ENCODE data around the gene ATP6AP1.
A peak's percentile ranks its signal among the peaks of the same experiment; 100 is the strongest.
"Not testable (repeated sequence)": the region's sequence is repeated elsewhere in the genome, so short reads cannot be mapped to it uniquely, and the experiment has no call there.

ATP6AP1 gene

DNA sequence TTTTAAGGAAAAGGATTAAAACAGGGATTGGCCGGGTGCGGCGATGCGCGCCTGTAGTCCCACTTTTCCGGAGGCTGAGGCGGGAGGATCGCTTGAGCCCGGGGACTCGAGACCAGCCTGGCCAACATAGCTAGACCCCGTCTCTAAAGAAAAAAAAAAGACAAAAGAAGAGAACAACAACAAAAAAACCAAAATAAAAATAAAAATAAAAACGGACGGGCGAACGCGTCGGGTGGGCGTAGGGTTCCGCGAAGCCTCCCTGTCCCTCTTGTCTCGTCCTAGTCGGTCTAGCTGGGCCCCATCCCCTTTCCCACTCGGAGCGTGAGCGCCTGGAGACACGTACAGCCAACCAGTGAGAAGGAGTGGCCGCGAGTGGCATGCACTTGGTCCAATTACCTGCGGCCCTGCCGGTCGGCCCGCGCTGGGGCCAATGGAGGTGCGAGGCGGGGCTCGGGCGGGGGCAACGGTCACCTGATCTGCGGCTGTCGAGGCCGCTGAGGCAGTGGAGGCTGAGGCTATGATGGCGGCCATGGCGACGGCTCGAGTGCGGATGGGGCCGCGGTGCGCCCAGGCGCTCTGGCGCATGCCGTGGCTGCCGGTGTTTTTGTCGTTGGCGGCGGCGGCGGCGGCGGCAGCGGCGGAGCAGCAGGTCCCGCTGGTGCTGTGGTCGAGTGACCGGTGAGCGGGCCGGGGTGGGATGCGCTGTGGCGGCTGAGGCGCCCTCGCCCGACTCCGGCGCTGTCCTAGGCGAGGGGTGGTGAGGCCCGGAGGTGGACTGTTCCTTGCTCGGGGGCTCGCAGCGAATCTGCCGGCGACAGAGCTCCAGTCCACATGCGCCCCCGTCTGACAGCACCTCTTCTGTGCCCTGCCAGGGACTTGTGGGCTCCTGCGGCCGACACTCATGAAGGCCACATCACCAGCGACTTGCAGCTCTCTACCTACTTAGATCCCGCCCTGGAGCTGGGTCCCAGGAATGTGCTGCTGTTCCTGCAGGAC lies at the start of gene ATP6AP1:
Gene ATP6AP1 (plus strand): TSS at position 502 of the 996 bp plus-strand sequence. CDS start 16 bp downstream, at position 518.
- DNase-seq, result peak; percentile 82

GRCh38 chrX:154378799-154379568 lies 49.5 kb upstream of the ATP6AP1 start, which contains the start of gene EMD:
EMD (plus strand) TSS chrX:154379295; CDS start chrX:154379485, 190 bp downstream.
- peak; percentile 100 for DNase-seq

DNA sequence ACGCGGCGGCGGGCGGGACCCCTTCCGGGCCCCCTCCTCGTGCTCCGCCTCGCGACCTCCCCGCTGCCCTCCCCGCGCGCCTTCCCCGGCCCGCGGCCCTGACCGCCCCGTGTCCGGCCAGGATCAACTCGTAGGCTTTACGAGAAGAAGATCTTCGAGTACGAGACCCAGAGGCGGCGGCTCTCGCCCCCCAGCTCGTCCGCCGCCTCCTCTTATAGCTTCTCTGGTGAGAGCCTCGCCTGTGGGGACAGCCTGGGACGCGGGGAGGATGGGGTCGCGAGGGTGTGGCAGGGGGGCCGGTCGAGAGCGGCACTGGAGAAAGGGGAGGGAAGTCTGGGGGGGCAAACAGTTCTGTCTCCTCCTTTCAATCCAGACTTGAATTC lies 48.9 kb upstream of the ATP6AP1 start:
- DNase-seq, result no peak

- DNase-seq, result no peak
These were observed 48.3 kb upstream of the ATP6AP1 start for GRCh38 chrX:154380153-154380552.

- DNase-seq, result no peak
These were observed 47.7 kb upstream of the ATP6AP1 start for GRCh38 chrX:154380787-154381186.

DNA sequence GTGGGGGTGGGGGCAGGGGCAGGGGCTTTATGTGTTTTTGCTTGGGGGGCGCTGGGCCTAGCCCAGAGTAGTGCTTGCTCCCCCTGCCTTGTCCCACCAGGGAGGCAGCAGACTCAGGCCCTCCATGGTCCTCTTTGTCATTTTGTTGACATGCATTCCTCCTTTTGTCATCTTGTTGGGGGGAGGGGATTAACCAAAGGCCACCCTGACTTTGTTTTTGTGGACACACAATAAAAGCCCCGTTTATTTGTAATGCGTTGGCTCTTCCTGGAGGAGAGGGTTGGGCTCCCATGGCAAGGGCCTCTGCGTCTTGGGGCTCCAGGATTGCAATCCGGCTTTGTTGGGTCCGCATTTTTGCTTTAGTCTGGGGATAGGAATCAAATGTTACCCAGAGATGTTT lies 47.2 kb upstream of the ATP6AP1 start:
- DNase-seq, result no peak

DNA sequence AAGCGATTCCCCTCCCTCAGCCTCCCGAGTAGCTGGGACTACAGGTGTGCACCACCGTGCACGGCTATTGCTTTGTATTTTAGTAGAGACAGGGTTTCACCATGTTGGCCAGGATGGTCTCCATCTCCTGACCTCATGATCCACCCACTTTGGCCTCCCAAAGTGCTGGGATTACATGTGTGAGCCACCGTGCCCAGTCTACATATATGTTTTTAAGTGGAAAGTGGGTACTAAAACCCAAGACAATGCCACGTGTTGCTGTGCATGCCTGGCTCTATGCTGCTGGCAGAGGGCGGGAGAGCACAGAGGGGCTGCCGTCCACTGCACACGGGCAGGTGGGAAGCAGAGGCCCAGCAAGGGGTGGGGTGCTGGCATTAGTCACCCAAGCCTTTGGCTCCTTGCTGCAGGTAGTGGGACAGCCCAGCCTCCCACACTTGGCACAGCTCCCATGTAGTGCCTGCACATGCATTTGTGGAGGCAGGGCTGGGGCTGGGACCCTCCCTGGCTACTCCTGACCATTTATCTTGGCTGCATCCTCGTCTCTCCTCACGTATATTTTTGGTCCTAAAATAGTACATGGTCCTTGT lies 45.9 kb upstream of the ATP6AP1 start:
- no peak for DNase-seq

- no peak for DNase-seq
These were observed 44.9 kb upstream of the ATP6AP1 start for GRCh38 chrX:154383359-154384283.

- DNase-seq, result no peak
These were observed 44.1 kb upstream of the ATP6AP1 start for GRCh38 chrX:154384284-154384892.

DNA sequence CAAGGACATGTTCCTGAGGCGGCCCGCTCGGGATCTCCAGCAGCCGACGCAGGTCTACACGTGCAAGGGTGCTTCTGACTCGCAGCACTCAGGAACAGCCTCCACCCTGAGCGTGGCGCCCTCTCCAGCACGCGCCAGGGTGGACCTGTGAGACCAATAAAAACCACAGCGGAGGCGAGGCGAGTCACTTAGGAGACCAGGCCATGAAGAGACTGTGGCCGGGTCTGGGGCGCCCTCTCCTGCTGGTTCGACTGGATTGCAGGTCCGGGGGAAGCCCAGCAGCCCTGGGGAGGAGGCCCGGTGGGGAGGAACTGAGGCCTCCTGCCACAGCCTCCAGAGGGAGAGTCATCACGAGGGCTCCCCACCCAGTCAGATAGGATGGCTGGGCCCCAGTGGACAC lies 40.4 kb upstream of the ATP6AP1 start:
- not testable (repeated sequence) for DNase-seq

DNA sequence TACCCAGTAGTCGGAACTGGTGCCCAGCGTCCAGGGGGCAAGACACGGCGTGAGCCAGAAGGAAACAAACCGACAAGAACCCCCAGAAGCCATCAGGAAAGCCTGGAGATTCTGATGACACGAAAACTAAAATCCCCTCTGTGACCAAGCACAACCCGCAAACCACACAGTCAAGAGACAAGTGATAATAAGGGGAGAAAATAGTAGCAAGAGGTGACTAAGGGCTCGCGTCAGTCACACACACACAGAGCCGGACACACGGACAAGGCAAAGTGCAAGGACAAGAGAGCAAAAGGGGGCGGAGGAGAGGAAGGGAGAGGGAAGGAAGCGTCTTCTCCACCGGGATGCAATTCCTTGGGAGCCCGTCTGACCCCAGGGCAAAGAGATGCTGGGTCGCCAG lies 39.8 kb upstream of the ATP6AP1 start:
- not testable (repeated sequence) for DNase-seq

DNA sequence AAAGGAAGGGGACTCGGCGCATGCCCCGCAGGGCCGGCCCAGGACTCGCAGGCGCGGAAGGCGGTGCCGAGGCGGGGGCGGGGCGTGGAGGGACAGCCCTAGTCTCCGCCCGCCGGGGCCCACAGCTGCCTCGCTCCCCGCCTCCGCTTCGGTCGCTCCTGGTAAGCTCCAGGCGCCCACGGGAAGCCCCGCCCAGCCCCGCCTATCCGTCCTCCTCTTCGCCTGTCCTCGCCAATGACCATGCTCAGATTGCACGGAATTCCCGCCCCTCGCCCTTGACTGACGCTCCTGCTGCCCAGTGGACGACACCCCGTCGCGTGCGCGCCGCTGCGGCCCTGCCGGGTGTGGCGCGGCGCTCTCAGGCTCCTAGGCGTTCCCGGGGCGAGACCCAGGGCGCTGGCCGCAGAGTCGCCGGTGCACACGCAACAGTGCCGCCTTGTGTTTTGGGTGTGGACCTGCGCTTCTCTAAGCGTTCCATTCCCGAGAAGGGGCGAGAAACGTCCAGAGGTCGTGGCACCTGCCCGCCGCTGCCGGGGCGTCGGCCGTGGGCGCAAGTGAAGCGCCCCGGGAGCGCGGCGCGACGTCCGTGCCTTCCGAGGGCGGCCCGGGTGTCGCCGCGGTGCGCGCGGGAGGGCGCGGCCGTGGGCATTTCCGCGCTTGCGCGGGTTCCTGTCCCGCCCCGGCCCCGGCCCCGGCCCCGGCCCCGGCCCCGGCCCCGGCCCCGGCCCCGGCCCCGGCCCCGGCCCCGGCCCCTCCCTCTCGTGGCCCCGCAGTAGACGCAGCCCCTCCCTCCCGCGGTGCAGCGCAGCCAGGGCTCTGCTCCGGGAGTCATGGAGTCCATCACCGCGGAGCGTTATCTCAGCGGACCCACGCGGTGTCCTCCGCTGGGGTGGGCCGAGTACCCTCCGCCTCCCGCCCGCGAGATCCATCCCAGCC lies 38.4 kb upstream of the ATP6AP1 start:
- not testable (repeated sequence) for DNase-seq

- not testable (repeated sequence) for DNase-seq
These were observed 32.1 kb upstream of the ATP6AP1 start for GRCh38 chrX:154396363-154396762.

DNA sequence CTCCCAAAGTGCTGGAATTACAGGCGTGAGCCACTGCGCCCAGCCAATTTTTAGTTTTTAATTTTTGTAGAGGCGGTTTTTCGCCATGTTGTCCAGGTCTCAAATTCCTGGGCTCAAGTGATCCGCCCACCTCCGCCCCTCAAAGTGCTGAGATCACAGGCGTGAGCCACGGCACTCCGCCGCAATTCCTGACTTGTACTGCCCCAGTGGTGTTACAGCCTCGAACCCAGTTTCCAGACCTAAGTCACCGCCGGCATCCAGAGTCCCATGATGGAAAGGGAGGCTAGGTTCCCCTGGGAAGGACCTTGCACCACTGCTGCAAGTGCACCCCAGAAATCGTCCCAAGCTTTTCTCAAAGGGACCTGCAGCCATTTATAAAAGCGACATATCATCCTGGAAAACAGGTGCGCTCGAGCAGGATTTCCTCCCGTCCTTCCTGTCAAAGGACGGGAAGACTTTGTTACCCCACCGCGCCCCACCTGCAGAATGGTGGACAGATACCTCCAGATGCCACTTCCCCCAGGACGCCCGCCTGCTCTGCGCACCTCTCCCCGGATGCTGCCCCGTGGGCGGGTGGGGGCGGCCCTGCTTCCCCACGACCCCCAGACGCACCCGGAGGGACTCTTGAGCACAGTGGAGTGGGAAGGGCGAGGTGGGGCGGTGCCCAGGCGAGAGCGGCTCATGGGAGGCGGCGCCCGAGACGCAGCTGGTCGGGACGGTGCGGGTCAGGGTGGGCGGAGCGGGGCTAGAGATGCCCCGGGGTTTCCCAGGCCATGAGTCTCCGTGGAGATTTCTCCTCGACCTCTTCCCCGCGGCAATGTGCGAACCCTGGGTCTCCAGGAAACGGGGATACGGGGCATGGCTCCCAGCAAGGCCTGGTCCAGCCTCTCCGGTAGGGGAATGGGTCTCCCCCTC lies 31.2 kb upstream of the ATP6AP1 start:
- peak; percentile 62 for DNase-seq

DNA sequence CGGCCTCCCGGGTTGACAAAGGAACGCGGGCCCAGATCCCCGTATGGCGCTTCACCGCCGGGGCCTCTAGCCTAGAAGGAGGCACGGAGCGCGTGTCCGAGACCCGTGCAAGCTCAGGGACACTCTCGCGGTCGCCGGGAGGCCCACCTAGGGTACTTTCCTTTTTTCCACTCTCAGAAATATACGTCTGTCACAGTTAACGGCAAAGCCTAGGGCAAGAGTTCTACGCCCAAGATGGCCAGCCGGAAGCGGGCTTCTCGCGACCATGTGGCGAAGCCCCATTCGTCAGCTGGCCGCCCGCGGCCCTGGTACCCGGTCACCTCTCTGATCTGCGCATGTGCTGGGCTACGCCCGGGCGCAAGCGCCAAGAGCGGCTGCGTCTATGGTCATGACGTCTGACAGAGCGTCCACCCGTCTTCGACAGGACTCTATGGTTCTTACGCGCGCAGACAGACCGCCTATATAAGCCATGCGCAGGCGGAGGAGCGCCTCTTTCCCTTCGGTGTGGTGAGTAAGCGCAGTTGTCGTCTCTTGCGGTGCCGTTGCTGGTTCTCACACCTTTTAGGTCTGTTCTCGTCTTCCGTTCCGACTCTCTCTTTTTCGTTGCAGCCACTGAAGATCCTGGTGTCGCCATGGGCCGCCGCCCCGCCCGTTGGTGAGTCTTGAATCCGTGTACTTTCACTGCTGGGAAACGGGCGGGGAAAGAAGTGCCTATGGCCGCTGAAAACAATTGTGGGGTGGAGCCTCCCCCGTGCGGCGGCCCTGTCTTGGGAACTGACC lies 30.4 kb upstream of the ATP6AP1 start, which contains the start of gene RPL10:
Gene RPL10 (plus strand): TSS at position 490 of the 780 bp plus-strand sequence. CDS start 143 bp downstream, at position 633.
- DNase-seq, result peak; percentile 95

GRCh38 chrX:154398668-154399526 lies 29.6 kb upstream of the ATP6AP1 start:
- DNase-seq, result peak; percentile 65
